ENCODE measurements around the gene PTCD2. TPM values are rescaled to one million over a fixed set of nuclear protein-coding genes. Genes with fewer than 3 reads are reported as not detected.
"Not testable (repeated sequence)": the region's sequence is repeated elsewhere in the genome, so short reads cannot be mapped to it uniquely, and the experiment has no call there.

Gene PTCD2
- total and polyA plus RNA-seq, 2 donors (not counting 3 experiments of a cell fraction or from before 2014, with no cell fraction given), result 4.3 to 6.7 TPM

GRCh38 chr5:72402959-72403628, 82.9 kb downstream of the PTCD2 start:
- Histone ChIP-seq H3K4me1 (ENCODE audit: control insufficient read depth, extremely low read depth, insufficient read depth, low read length) (no peaks in the 10 kb centered on the region), H3K79me2 (ENCODE audit: control insufficient read depth, insufficient read depth, low read length) (no peaks in the 10 kb centered on the region), H3K27me3 (ENCODE audit: control insufficient read depth in 2 of 2, insufficient read depth in 2 of 2, low read length in 2 of 2) (no peaks in the 10 kb centered on the region), H2AFZ (ENCODE audit: low read depth, low read length) (no peak overlapping the region), H3K4me2 (ENCODE audit: insufficient read depth, low read length) (no peak overlapping the region), H3K4me3 (replicated peaks in 1 of 3; ENCODE audit: insufficient read depth in 1 of 3, low read depth in 1 of 3, low read length in 3 of 3) (no peak overlapping the region), H3K36me3 (ENCODE audit: control insufficient read depth in 2 of 2, extremely low read depth in 1 of 2, insufficient read depth in 2 of 2, low read length in 2 of 2) (no peaks in the 10 kb centered on the region), H3K9me1 (replicated peaks; ENCODE audit: control insufficient read depth, extremely low read depth, insufficient read depth, low read length) (no peaks in the 10 kb centered on the region), H3K9me3 (replicated peaks; ENCODE audit: control insufficient read depth, insufficient read depth, low read length) (no peaks in the 10 kb centered on the region), H3K9ac (replicated peaks; ENCODE audit: extremely low read depth, insufficient read depth, low read length) (no peak overlapping the region), H3K27ac (ENCODE audit: insufficient read depth, low read depth, low read length) (no peak overlapping the region), H4K20me1 (replicated peaks; ENCODE audit: control insufficient read depth, extremely low read depth, insufficient read depth, low read length) (no peaks in the 10 kb centered on the region)
- POLR2A ChIA-PET, result no interaction called here
- DNase-seq (ENCODE audit: low read depth, low spot score) (peak; percentile 78), FAIRE-seq (no peak)
- no TSS peak for BruUV-seq (replicated peaks)
- CTCF ChIA-PET, result interaction anchor here (0.8 to 2.7 kb wide), 12 partner anchors 9 to 121 kb away, joined by 3 to 28 read pairs (median 4); no protein-coding TSS in a partner anchor
- no peak for TF ChIP-seq JUN (IDR thresholded peaks at IDR 0.05; ENCODE audit: borderline replicate concordance, insufficient read depth, insufficient read length, low read depth)
- TF ChIP-seq POLR2A (IDR thresholded peaks at IDR 0.05; ENCODE audit: low read depth, low read length), result no peak
- TF ChIP-seq, protein P1, sequence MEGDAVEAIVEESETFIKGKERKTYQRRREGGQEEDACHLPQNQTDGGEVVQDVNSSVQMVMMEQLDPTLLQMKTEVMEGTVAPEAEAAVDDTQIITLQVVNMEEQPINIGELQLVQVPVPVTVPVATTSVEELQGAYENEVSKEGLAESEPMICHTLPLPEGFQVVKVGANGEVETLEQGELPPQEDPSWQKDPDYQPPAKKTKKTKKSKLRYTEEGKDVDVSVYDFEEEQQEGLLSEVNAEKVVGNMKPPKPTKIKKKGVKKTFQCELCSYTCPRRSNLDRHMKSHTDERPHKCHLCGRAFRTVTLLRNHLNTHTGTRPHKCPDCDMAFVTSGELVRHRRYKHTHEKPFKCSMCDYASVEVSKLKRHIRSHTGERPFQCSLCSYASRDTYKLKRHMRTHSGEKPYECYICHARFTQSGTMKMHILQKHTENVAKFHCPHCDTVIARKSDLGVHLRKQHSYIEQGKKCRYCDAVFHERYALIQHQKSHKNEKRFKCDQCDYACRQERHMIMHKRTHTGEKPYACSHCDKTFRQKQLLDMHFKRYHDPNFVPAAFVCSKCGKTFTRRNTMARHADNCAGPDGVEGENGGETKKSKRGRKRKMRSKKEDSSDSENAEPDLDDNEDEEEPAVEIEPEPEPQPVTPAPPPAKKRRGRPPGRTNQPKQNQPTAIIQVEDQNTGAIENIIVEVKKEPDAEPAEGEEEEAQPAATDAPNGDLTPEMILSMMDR (IDR thresholded peaks at IDR 0.05; ENCODE audit: extremely low read depth in 1 of 2, insufficient read depth in 1 of 2, low read depth in 1 of 2, low read length in 2 of 2), result peak; percentile 34 to 35
- TF ChIP-seq POLR2AphosphoS5 (IDR thresholded peaks at IDR 0.05; ENCODE audit: insufficient read depth, low read depth, low read length), result no peak
- no peak for TF ChIP-seq MYC (IDR thresholded peaks at IDR 0.05; ENCODE audit: low read depth, low read length)
- TF ChIP-seq FOS (IDR thresholded peaks at IDR 0.05; ENCODE audit: borderline replicate concordance, insufficient read depth, low read length), result no peak
- TF ChIP-seq, protein P2, sequence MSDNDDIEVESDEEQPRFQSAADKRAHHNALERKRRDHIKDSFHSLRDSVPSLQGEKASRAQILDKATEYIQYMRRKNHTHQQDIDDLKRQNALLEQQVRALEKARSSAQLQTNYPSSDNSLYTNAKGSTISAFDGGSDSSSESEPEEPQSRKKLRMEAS (IDR thresholded peaks at IDR 0.05; ENCODE audit: insufficient read depth, insufficient read length), result no peak
- no peak for TF ChIP-seq EZH2 (IDR thresholded peaks at IDR 0.05; ENCODE audit: borderline replicate concordance, low read depth, low read length, severe bottlenecking)
- peak; percentile 25 for TF ChIP-seq GATA2 (IDR thresholded peaks at IDR 0.05; ENCODE audit: insufficient read depth, insufficient read length, low read depth, low read length)
- intact Hi-C loops (cut with micrococcal nuclease) (loop anchor here (1.0 kb wide), 1 partner anchor 121 kb away; no protein-coding TSS in a partner anchor), dilution Hi-C loops (cut with MboI; ENCODE audit: extremely low pct_ligation_motif_present, low sequenced_read_pairs) (no loop called here)

- dilution Hi-C loops (cut with MboI; ENCODE audit: extremely low pct_ligation_motif_present, low sequenced_read_pairs); intact Hi-C loops (cut with micrococcal nuclease); POLR2A ChIA-PET; H4K20me1 ChIP-seq (replicated peaks; ENCODE audit: control insufficient read depth, extremely low read depth, insufficient read depth, low read length); H3K4me2 ChIP-seq (ENCODE audit: insufficient read depth, low read length); H3K9me1 ChIP-seq (replicated peaks; ENCODE audit: control insufficient read depth, extremely low read depth, insufficient read depth, low read length); DNase-seq (ENCODE audit: low read depth, low spot score); H3K9me3 ChIP-seq (replicated peaks; ENCODE audit: control insufficient read depth, insufficient read depth, low read length); H3K9ac ChIP-seq (replicated peaks; ENCODE audit: extremely low read depth, insufficient read depth, low read length); BruUV-seq (replicated peaks); FAIRE-seq; H3K36me3 ChIP-seq (ENCODE audit: control insufficient read depth in 2 of 2, extremely low read depth in 1 of 2, insufficient read depth in 2 of 2, low read length in 2 of 2); H3K27ac ChIP-seq (ENCODE audit: insufficient read depth, low read depth, low read length); H3K4me3 ChIP-seq (replicated peaks in 1 of 3; ENCODE audit: insufficient read depth in 1 of 3, low read depth in 1 of 3, low read length in 3 of 3); H3K27me3 ChIP-seq (ENCODE audit: control insufficient read depth in 2 of 2, insufficient read depth in 2 of 2, low read length in 2 of 2); H3K4me1 ChIP-seq (ENCODE audit: control insufficient read depth, extremely low read depth, insufficient read depth, low read length); H3K79me2 ChIP-seq (ENCODE audit: control insufficient read depth, insufficient read depth, low read length); H2AFZ ChIP-seq (ENCODE audit: low read depth, low read length): not testable (repeated sequence)
- CTCF ChIA-PET, result interaction anchor here (3.6 kb wide), 1 partner anchor 38 kb away, joined by 11 read pairs; no protein-coding TSS in a partner anchor
Measured at GRCh38 chr5:72404771-72405170, 84.6 kb downstream of the PTCD2 start.
